K562 (cell line): ENCODE measurements around the gene IFNGR2. TPM values are rescaled to one million over a fixed set of nuclear protein-coding genes. Genes with fewer than 3 reads are reported as not detected.

Experiments used
- BRD9 ChIP-seq: fragments of 450-650 bp; IDR thresholded peaks from 2 replicates; pipeline ENCODE4 v1.6.1; 2018; ENCODE audit warnings: low read depth; ENCODE audit not compliant: partially characterized antibody
- C11orf30 ChIP-seq: fragments of 450-650 bp; IDR thresholded peaks from 2 replicates; pipeline ENCODE4 v1.6.1; 2016; ENCODE audit warnings: low read depth, mild to moderate bottlenecking
- CBX1 ChIP-seq: sonication (generic); IDR thresholded peaks from 2 replicates; pipeline ENCODE4 v1.6.1; 2016; ENCODE audit warnings: antibody characterized with exemption, low read depth, mild to moderate bottlenecking
- CREB3 ChIP-seq: fragments of 450-650 bp; conservative IDR thresholded peaks from 2 replicates; pipeline ENCODE4 v1.6.1; 2016; ENCODE audit warnings: missing genetic modification characterization, low read depth, mild to moderate bottlenecking, missing compliant biosample characterization, moderate library complexity
- CTBP1 ChIP-seq: fragments of 450-650 bp; IDR thresholded peaks from 2 replicates; pipeline ENCODE4 v1.6.1; 2016; ENCODE audit warnings: borderline replicate concordance
- ELK3 ChIP-seq: fragments of 450-650 bp; formaldehyde crosslinking; IDR thresholded peaks from 2 replicates; pipeline ENCODE4 v1.4.0; 2020; ENCODE audit warnings: mild to moderate bottlenecking
- FOXP4 ChIP-seq: sonication (generic); formaldehyde crosslinking; IDR thresholded peaks from 2 replicates; pipeline ENCODE4 v1.8.0; 2022; ENCODE audit warnings: mild to moderate bottlenecking, missing genetic modification reagents, borderline replicate concordance
- HDAC6 ChIP-seq: IDR thresholded peaks from 2 replicates; pipeline ENCODE4 v1.6.1; 2012; ENCODE audit warnings: low read depth, mild to moderate bottlenecking, control low read depth, inconsistent platforms, low read length, moderate library complexity
- JUNB ChIP-seq: fragments of 450-650 bp; formaldehyde crosslinking; conservative IDR thresholded peaks from 2 replicates; pipeline ENCODE4 v1.4.0; 2020; ENCODE audit warnings: mild to moderate bottlenecking
- PHF8 ChIP-seq: fragments of 200-600 bp; sonication (generic); IDR thresholded peaks from 2 replicates; pipeline ENCODE4 v1.6.1; 2012; ENCODE audit warnings: mixed run types, mild to moderate bottlenecking, inconsistent platforms, low read length, moderate library complexity, borderline replicate concordance
- POLR2AphosphoS5 ChIP-seq: IDR thresholded peaks from 2 replicates; pipeline ENCODE4 v1.6.1; 2011; ENCODE audit warnings: mild to moderate bottlenecking, low read depth, low read length, moderate library complexity; ENCODE audit not compliant: control insufficient read depth, insufficient read depth
- POLR3A ChIP-seq: IDR thresholded peaks from 2 replicates; pipeline ENCODE4 v1.6.1; 2011; ENCODE audit warnings: borderline replicate concordance, mild to moderate bottlenecking, moderate library complexity; ENCODE audit not compliant: insufficient read length, insufficient read depth; ENCODE audit errors: extremely low read depth
- RBM14 ChIP-seq: fragments of 200-400 bp; formaldehyde crosslinking; IDR thresholded peaks from 2 replicates; pipeline ENCODE4 v1.6.1; 2018; ENCODE audit warnings: low read depth, mild to moderate bottlenecking, low read length, moderate library complexity, borderline replicate concordance; ENCODE audit not compliant: insufficient read depth
- SMARCB1 ChIP-seq: IDR thresholded peaks from 2 replicates; pipeline ENCODE4 v1.6.1; 2011; ENCODE audit warnings: improper control_type of control experiment, low read depth; ENCODE audit not compliant: insufficient read length
- SPI1 ChIP-seq: IDR thresholded peaks from 2 replicates; pipeline ENCODE4 v1.6.1; 2011; ENCODE audit warnings: low read depth, low read length, control low read depth, borderline replicate concordance
- TBL1XR1 ChIP-seq, 2 experiments: IDR thresholded peaks; 2 replicates each; pipeline ENCODE4 v1.6.1; 2012; ENCODE audit warnings: improper control_type of control experiment in 2 of 2, low read length in 2 of 2, mild to moderate bottlenecking in 1 of 2
- TCFL5 ChIP-seq: fragments of 250-450 bp; sonication (Bioruptor Pico); conservative IDR thresholded peaks from 2 replicates; pipeline ENCODE4 v1.6.1; 2021; ENCODE audit warnings: mild to moderate bottlenecking, moderate library complexity, matching md5 sums
- WHSC1 ChIP-seq: IDR thresholded peaks from one replicate; pipeline ENCODE4 v1.6.1; 2012; ENCODE audit warnings: low read length, control low read depth, inconsistent platforms
- ZBTB1 ChIP-seq: sonication (generic); formaldehyde crosslinking; IDR thresholded peaks from 2 replicates; pipeline ENCODE4 v1.8.1; 2023; ENCODE audit warnings: missing genetic modification reagents, low read depth, mild to moderate bottlenecking, borderline replicate concordance
- ZKSCAN1 ChIP-seq: fragments of 150-350 bp; IDR thresholded peaks from 2 replicates; pipeline ENCODE4 v1.6.1; 2016; ENCODE audit warnings: low read depth, low read length
- ZNF282 ChIP-seq: sonication (generic); formaldehyde crosslinking; IDR thresholded peaks from 2 replicates; pipeline ENCODE4 v1.8.1; 2023; ENCODE audit warnings: missing genetic modification reagents
- ZNF449 ChIP-seq: fragments of 250-450 bp; sonication (Bioruptor Pico); IDR thresholded peaks from 2 replicates; pipeline ENCODE4 v1.8.0; 2022; ENCODE audit warnings: moderate library complexity, mild to moderate bottlenecking, inconsistent platforms
- ZNF717 ChIP-seq: fragments of 250-450 bp; sonication (Bioruptor Pico); IDR thresholded peaks from 2 replicates; pipeline ENCODE4 v1.5.0; 2021
- polyA plus RNA-seq, 8 experiments: library from polyadenylated mRNA; depleted of rRNA in 4 of 8; stranded (reverse) in 5 of 8; unstranded in 3 of 8; fragments of >200 nt; fragmentation: Nextera tagmentation in 2 of 8; fragmentation: Illumina TruSeq in 1 of 8; extraction: Ambion mirVana in 2 of 8; extraction: Trizol in 1 of 8; gene quantifications; 2 replicates each; pipeline versions ENCODE4 v1.2.1 to v1.2.3, GENCODE V29; 2011 to 2014; ENCODE audit warnings: inconsistent platforms in 1 of 8, missing spikeins in 1 of 8
- total RNA-seq, 7 experiments: library from RNA; depleted of rRNA in 6 of 7; stranded (reverse); fragments of >200 nt in 6 of 7; fragmentation: Illumina TruSeq in 2 of 7; extraction: Trizol in 2 of 7; gene quantifications; 2 replicates each; pipeline versions ENCODE4 v1.2.1 to v1.2.3, GENCODE V29; 2011 to 2021; ENCODE audit warnings: low replicate concordance in 1 of 7

The IFNGR2 gene
- total and polyA plus RNA-seq, 9 of the 15 experiments (the other 6 are each of a cell fraction or from before 2014, with no cell fraction given), result 6.7 to 58.0 (median 28.5) TPM

GRCh38 chr21:33368124-33368523 lies 35.1 kb upstream of the IFNGR2 start (continued):
- TF ChIP-seq POLR2AphosphoS5 (0 out of 2 replicates have a peak, but pooled peaks have one; percentile 24), PHF8 (no peak), SPI1 (peak; percentile 54; the same call in 1 of the 2 replicates), CTBP1 (peak; percentile 74; the same call in 1 of the 2 replicates), ZKSCAN1 (peak; percentile 93), ZNF717 (no peak), JUNB (no peak), CBX1 (peak; percentile 75), WHSC1 (no peak), ZNF282 (CRISPR knock-in tag) (no peak), TCFL5 (CRISPR knock-in tag) (0 out of 2 replicates have a peak, but pooled peaks have one; percentile 13), ZBTB1 (CRISPR knock-in tag) (no peak), FOXP4 (CRISPR knock-in tag) (no peak), RBM14 (no peak), ELK3 (CRISPR knock-in tag) (no peak), SMARCB1 (no peak), POLR3A (no peak), HDAC6 (no peak), TBL1XR1 (IDR thresholded peaks at IDR 0.05; ENCODE audit: low read length in 2 of 2) (peak in 1 of 2 experiments; percentile 53; a peak in 1 of 4 replicates), BRD9 (no peak), C11orf30 (no peak), ZNF449 (CRISPR knock-in tag) (0 out of 2 replicates have a peak, but pooled peaks have one; percentile 32), CREB3 (tag) (no peak)
